SK-N-SH (cell line): ENCODE results near the gene CHD9.

Source experiments
- FOXJ3 ChIP-seq: sonication (generic); formaldehyde crosslinking; IDR thresholded peaks from 2 replicates; pipeline ENCODE4 v1.5.1; 2020; ENCODE audit warnings: mild to moderate bottlenecking, missing genetic modification reagents
- POLR2AphosphoS5 ChIP-seq: IDR thresholded peaks from 2 replicates; pipeline ENCODE4 v1.6.1; 2012; ENCODE audit warnings: low read depth, low read length
- TF ChIP-seq, protein P1 (sequence below): fragments of 200-600 bp; sonication (generic); IDR thresholded peaks from 2 replicates; pipeline ENCODE4 v1.6.1; 2017; ENCODE audit warnings: antibody characterized with exemption, mild to moderate bottlenecking, moderate library complexity
- TF ChIP-seq, protein P2 (sequence below): IDR thresholded peaks from 2 replicates; pipeline ENCODE4 v1.6.1; 2012; ENCODE audit warnings: mild to moderate bottlenecking, low read depth, low read length, moderate library complexity

DNA sequence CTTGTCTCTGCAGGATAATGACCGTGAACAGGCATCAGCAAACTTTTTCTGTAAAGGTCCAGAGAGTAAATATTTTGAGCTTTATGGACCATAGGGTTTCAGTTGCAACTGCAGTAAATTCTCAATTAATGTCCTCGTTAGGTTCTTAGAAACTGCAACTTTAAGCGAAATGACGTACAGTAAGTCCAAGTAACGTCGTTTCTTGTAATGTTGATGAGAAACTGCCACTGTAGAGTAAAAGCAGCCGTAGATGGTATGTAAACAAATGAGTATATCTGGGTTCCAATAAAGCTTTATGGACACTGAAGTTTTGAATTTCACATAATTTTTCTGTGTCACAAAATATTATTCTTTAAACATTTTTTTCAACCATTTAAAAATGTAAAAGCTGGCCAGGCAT is 4.9 kb downstream of the CHD9 start:
- TF ChIP-seq POLR2AphosphoS5 (no peak), FOXJ3 (CRISPR knock-in tag) (no peak)
- TF ChIP-seq, protein P1, sequence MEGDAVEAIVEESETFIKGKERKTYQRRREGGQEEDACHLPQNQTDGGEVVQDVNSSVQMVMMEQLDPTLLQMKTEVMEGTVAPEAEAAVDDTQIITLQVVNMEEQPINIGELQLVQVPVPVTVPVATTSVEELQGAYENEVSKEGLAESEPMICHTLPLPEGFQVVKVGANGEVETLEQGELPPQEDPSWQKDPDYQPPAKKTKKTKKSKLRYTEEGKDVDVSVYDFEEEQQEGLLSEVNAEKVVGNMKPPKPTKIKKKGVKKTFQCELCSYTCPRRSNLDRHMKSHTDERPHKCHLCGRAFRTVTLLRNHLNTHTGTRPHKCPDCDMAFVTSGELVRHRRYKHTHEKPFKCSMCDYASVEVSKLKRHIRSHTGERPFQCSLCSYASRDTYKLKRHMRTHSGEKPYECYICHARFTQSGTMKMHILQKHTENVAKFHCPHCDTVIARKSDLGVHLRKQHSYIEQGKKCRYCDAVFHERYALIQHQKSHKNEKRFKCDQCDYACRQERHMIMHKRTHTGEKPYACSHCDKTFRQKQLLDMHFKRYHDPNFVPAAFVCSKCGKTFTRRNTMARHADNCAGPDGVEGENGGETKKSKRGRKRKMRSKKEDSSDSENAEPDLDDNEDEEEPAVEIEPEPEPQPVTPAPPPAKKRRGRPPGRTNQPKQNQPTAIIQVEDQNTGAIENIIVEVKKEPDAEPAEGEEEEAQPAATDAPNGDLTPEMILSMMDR, result no peak
- TF ChIP-seq, protein P2, sequence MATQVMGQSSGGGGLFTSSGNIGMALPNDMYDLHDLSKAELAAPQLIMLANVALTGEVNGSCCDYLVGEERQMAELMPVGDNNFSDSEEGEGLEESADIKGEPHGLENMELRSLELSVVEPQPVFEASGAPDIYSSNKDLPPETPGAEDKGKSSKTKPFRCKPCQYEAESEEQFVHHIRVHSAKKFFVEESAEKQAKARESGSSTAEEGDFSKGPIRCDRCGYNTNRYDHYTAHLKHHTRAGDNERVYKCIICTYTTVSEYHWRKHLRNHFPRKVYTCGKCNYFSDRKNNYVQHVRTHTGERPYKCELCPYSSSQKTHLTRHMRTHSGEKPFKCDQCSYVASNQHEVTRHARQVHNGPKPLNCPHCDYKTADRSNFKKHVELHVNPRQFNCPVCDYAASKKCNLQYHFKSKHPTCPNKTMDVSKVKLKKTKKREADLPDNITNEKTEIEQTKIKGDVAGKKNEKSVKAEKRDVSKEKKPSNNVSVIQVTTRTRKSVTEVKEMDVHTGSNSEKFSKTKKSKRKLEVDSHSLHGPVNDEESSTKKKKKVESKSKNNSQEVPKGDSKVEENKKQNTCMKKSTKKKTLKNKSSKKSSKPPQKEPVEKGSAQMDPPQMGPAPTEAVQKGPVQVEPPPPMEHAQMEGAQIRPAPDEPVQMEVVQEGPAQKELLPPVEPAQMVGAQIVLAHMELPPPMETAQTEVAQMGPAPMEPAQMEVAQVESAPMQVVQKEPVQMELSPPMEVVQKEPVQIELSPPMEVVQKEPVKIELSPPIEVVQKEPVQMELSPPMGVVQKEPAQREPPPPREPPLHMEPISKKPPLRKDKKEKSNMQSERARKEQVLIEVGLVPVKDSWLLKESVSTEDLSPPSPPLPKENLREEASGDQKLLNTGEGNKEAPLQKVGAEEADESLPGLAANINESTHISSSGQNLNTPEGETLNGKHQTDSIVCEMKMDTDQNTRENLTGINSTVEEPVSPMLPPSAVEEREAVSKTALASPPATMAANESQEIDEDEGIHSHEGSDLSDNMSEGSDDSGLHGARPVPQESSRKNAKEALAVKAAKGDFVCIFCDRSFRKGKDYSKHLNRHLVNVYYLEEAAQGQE, result no peak
